ENCODE measurements around the gene SS18L1.

Gene SS18L1

DNA sequence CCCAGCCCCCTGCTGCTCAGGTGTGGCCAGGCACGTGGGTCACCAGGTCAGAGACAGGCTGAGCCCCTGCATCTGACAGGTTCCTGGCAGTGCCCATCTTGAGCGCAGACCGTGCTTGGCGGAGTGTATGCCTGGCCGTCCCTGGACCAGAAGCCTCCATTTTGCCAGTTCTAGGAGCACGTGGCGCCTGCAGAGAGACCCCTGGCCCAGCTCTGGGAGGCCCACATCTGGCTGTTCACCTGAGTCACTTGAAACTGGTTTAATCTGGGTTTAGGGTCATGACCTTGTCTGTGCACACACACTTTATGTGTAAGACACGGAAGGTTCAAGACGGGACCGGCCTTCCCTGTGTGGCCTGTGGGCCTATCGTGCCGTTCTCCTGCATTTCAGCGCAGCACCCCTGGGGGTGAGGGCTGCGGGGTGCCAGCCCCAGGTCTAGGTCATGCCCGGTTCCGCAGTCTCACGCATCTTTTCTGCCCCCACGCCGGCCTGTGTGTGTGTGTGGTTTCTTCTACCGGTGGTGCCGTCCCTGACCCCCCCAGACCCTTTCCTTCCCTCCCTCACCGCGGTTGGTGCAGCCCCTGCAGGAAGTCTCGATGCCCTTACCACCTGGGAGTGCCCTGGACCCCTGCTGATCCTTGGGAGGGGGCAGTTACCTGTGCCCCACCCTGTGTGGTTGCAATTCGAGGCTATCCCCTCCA lies 14.0 kb downstream of the SS18L1 start:
- DNase-seq, result no peak

DNA sequence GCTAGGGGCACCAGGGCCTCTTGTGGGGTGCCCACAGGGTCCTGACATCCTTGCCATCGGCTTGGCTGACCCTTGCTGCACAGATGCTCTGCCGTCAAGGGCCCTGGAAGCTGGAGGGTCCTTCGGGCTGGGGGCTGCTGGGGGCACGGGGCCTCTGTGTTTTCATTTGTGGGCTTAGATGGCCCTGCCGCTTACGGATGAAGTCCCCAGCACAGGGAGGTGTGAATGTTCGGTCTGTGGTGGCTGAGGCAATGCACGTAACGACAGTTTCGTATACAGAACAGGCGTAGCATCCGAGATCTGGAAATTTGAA lies 14.5 kb downstream of the SS18L1 start:
- no peak for DNase-seq

DNA sequence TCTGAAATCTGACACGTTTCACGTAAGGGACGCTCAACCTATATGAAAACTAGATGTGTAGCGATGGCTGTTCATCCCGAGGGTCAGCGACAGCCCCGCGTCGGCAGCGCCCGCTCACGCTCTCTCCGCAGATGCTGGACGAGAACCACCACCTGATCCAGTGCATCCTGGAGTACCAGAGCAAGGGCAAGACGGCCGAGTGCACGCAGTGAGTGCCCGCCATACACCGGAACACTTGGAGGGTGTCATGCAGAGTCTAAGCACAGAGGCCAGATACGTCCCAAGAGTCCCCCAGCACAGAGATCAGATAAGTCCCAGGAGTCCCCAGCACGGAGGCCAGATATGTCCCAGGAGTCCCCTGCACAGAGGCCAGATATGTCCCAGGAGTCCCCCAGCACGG lies 15.0 kb downstream of the SS18L1 start:
- DNase-seq, result no peak

GRCh38 chr20:62159052-62159451 lies 15.5 kb downstream of the SS18L1 start:
- no peak for DNase-seq

DNA sequence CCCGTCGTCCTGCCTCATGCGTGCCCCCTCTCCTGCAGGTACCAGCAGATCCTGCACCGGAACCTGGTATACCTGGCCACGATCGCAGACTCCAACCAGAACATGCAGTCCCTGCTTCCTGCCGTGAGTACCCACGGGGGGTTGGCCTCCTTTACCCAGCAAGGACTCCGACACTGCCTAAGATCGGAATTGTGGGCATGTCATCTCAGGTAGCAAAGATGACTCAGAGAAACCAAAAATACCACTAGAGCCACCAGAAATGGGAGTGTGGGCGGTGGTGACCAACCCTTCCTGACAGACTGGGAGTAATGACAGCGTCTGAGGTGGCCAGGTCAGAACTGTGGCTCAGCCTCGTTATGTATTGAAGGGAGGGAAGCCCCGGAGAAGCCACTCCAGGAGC lies 16.3 kb downstream of the SS18L1 start:
- no peak for DNase-seq

DNA sequence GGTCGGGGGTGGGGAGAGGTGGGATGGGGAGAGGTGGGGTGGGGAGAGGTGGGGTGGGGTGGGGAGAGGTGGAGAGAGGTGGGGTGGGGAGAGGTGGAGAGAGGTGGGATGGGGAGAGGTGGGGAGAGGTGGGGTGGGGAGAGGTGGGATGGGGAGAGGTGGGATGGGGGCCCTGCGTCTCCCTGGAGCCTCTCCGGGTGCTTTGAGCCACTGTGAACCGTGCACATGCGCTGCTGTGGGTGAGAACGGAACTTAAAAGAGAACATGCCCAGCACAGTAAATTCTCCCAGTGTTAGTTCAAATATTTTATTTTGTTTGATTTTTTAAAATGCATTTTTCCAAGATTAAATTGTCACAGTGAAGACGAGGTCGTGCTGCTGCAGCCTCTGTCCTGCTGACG lies 16.7 kb downstream of the SS18L1 start:
- no peak for DNase-seq

DNA sequence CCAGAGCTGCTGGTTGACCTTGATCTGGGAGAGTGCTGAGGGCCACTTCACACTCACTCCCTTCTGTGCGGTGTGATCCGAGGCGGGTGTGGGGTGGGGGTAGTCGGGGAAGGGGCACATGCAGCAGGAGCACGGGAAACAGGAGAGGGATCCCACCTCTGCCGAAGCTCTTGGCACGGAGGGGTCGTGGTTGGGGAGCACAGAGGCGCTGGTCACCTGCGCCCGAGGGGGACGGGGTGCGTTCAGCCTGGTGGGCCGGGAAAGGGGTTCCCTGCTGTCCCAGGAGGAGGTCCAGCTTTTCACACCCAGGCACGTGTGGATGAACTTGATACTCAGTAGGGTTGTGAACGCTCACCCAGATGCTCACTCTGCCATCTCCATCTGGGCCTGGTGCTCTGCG lies 17.3 kb downstream of the SS18L1 start:
- DNase-seq, result no peak

DNA sequence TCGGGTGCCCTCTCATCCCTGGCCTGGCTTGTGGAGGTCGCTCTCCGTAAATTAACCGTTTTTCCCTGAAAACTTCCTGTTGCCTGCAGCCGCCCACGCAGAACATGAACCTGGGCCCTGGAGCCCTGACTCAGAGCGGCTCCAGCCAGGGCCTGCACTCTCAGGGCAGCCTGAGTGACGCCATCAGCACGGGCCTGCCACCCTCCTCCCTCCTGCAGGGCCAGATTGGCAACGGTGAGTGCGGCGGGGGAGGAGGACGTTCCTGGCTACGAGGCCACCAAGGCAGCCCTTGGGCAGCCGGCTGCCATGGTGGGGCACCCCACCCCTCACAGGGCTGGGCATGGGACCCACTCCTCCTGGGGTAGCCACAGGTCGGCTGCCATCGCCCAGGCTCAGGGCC lies 17.8 kb downstream of the SS18L1 start:
- DNase-seq, result no peak

DNA sequence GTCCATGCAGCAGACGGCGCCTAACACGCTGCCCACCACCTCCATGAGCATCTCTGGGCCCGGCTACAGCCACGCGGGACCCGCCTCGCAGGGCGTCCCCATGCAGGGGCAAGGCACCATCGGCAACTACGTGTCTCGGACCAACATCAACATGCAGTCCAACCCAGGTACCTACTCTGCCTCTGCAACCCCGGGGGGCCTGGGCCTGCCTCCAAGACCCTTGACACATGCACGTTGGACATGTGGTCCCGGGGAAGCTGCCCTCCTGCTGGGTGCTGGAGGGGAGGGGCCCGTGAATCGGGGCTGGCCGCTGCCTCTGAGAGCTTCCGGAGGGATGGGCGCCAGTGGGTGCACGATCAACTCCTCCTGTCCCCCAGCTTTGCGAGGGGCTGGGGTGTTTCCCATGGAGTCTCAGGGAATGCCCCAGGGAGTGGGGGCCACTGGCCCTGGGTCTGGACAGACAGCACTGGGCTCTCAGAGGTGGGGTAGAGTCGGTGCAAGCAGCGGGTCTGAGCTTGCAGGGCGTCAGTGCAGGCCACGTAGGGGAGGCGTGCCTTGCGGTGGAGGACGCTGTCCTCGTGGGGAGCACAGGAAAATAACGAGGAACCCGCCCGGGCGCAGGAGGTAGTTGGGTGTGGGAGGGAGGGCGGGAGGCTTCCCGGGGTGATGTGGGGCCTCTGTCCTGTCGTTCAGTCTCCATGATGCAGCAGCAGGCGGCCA lies 19.4 kb downstream of the SS18L1 start:
- no peak for DNase-seq

DNA sequence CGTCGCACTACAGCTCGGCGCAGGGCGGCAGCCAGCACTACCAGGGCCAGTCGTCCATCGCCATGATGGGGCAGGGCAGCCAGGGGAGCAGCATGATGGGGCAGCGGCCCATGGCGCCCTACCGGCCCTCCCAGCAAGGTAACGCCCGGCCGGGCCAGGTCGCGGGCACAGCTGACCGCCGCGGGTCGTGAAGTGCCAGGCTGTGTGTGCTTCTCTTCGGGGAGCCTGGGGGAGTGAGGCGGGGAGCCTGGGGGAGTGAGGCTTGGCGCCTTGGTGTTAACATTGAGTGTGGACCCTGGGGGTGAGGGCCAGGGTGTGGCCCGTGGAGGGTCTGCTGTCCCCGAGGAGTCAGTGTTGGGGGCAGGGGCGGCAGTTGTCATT lies 19.9 kb downstream of the SS18L1 start:
- no peak for DNase-seq

- DNase-seq, result no peak
These were observed 20.6 kb downstream of the SS18L1 start for GRCh38 chr20:62163986-62164762.

GRCh38 chr20:62164879-62165761 lies 21.6 kb downstream of the SS18L1 start:
- no peak for DNase-seq

GRCh38 chr20:62165762-62166399 lies 22.3 kb downstream of the SS18L1 start:
- no peak for DNase-seq

DNA sequence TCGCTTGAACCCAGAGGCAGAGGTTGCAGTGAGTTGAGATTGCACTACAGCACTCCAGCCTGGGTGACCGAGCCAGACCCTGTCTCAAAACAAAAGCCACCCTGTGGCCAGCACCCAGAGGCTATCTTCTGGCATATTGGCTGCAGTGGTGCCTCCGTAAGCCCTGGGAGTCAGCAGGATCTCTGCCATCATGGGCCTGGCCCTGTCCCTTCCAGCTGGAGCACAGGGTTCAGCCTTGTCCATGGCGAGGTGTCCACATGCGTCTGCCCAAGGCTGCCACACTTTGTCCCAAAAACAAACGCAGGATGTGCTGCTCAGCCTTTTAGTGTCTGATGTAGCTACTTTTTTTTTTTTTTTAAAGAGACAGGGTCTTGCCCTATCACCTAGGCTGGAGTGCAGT lies 23.9 kb downstream of the SS18L1 start:
- DNase-seq, result no peak

DNA sequence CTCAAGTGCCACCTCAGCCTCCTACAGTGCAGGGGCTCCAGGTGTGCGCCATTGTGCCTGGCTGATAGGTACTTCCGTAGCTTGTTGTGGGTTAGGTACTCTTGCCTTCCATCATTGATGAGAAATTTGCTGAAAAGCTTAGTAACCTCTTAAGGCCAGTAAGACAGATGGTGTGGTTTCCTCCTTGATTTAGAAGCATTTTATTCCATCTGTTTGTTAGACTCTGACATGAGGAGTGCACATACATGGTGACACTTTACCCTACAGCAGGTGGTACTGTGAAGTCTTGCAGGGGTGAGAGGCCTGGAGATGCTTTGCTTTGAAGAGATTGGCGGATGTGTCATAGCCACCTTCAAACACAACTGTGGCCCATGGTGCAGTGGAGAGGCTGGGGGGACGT lies 24.5 kb downstream of the SS18L1 start:
- DNase-seq, result no peak

DNA sequence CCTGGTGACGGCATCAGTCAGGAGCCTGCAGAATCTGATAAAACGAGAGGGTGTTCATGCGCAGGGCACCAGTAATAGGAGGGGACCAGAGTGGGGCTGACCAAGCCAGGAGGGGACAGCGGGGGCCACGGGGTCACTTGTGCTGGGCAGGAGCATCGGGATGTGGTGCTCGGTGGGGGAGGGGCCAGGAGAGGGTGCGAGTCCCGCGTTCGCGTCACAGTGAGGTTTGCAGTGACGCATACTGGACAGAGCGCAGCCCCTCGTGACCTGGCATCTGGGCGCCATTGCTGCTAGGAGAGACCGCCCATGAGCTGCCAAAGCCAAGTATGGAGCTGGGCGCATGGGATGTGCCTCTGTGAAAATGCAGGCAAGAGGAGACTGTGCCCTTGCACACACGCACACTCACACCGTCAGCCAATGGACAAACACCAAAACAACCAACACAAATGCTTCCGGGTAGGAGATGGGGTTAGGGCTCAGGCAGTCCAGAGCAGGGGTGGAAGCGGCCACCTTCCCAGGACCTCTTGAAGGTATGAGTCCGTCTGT lies 25.4 kb downstream of the SS18L1 start:
- DNase-seq, result no peak

GRCh38 chr20:62170536-62170935 lies 27.0 kb downstream of the SS18L1 start:
- DNase-seq, result no peak

DNA sequence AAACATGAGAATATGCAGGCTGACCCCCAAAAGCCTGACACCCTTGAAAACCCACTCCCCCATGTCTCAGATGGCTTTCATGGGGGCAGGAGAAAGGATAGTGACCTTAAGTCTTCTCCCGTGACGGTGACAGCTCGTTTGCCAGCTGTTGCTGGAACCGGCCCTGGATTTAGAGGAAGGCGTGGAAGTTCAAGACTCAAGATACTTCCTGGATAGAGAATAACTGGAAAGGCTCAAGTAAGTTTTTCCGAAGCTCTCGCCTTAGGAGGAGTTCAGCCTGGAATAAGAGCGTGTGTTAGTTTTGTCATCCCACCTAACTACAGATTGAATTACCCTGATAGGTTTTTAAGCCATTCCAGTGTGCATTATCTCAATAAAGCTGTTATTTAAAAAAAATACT lies 27.7 kb downstream of the SS18L1 start:
- DNase-seq, result no peak

- DNase-seq, result no peak
These were observed 29.1 kb downstream of the SS18L1 start for GRCh38 chr20:62172666-62173065.

- no peak for DNase-seq
These were observed 30.6 kb downstream of the SS18L1 start for GRCh38 chr20:62174021-62174804.

DNA sequence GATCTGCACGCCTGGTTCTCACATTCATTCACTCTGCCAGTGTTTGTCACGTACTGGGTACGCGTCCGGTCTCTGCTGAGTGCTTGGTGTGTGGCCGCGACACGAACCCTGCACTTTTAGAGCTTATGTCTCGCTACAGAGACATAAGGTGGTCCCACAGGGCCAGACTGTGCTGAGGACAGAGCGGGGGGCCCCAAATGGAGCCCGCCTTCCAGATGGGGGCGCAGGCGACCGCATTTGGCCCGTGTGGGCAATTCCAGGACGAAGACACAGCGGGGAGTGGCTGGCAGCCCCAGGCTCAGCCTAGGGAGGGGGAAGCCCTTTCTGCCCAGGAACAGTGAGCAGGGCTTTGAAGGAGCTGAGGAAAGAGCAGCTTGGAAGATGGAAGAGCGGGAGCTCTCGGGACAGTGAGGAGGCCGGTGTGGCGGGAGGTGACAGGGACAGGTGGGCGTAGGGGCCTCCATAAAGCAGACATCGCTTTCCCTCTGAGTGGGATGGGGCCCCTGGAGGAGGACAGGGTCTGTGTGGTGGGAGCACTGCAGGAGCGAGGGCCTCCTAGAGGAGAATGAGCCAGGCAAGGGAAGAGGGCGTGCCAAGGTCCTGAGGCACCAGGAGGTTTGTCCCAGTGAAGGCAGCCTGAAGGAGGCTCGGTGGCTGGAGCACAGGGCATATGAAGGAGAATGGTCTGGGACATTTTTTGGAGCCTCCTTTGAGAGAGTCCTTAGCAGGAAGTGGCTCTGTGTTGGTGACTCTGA lies 31.5 kb downstream of the SS18L1 start:
- no peak for DNase-seq

Data from NCI-H1417 treated with DMSO at 0.1 percent for 48 hours (cell line).